Activated CD4-positive, alpha-beta T cell treated with anti-CD3 and anti-CD28 coated beads, Interleukin-2, amount 10 ng/mL, durations not matched to agents 24 days and 14 days (primary cell): ENCODE measurements around the gene DGKG. TPM values are rescaled to one million over a fixed set of nuclear protein-coding genes. Genes with fewer than 3 reads are reported as not detected.

Experiments
- DNase-seq: peaks from one replicate; pipeline ENCODE4 v3.0.0; 2022
- H3K27ac Mint-ChIP-seq: one replicate; pipeline ENCODE4 v1.8.0; 2022; ENCODE audit warnings: mild to moderate bottlenecking, mixed read lengths
- H3K27me3 Mint-ChIP-seq: one replicate; pipeline ENCODE4 v1.8.0; 2022; ENCODE audit warnings: mixed read lengths
- H3K36me3 Mint-ChIP-seq: one replicate; pipeline ENCODE4 v1.8.0; 2022; ENCODE audit warnings: low read depth, mild to moderate bottlenecking, mixed read lengths
- H3K4me1 Mint-ChIP-seq: one replicate; pipeline ENCODE4 v1.8.0; 2021; ENCODE audit warnings: mixed read lengths
- H3K4me3 Mint-ChIP-seq: one replicate; pipeline ENCODE4 v1.8.0; 2022; ENCODE audit warnings: mild to moderate bottlenecking, moderate library complexity, mixed read lengths
- H3K9me3 Mint-ChIP-seq: one replicate; pipeline ENCODE4 v1.8.0; 2021; ENCODE audit warnings: mixed read lengths
- intact Hi-C: fragments of 100-400 bp; cut with micrococcal nuclease; formaldehyde crosslinking; loops from one replicate; pipeline ENCODE4 v1.15.1; 2023
- total RNA-seq: library from RNA; stranded (reverse); gene quantifications from 2 replicates; pipeline ENCODE4 v1.2.3, GENCODE V29; 2022

The DGKG gene
- total RNA-seq, 1 donor from 2014 or later, result 0.28 TPM

- Mint-ChIP-seq H3K36me3 (no peaks in the 10 kb centered on the region), H3K4me1 (peaks cover 6% of the 10 kb centered on the region), H3K4me3 (no peak overlapping the region), H3K27me3 (peaks cover 8% of the 10 kb centered on the region), H3K9me3 (peaks cover 15% of the 10 kb centered on the region), H3K27ac (no peak overlapping the region)
- DNase-seq, result no peak
- intact Hi-C loops, result no loop called here
These were observed 19.6 kb upstream of the DGKG start for GRCh38 chr3:186381424-186382216.

GRCh38 chr3:186380622-186381380 is 18.8 kb upstream of the DGKG start:
- Mint-ChIP-seq H3K9me3 (peaks cover 15% of the 10 kb centered on the region), H3K4me1 (peaks cover 6% of the 10 kb centered on the region), H3K36me3 (no peaks in the 10 kb centered on the region), H3K27me3 (peaks cover 13% of the 10 kb centered on the region), H3K27ac (peak overlapping the region; percentile 22), H3K4me3 (no peak overlapping the region)
- intact Hi-C loops, result no loop called here
- DNase-seq, result no peak

- Mint-ChIP-seq H3K9me3 (peaks cover 8% of the 10 kb centered on the region), H3K4me1 (peaks cover 3% of the 10 kb centered on the region), H3K27ac (no peak overlapping the region), H3K36me3 (no peaks in the 10 kb centered on the region), H3K4me3 (no peak overlapping the region), H3K27me3 (peaks cover 26% of the 10 kb centered on the region)
- no peak for DNase-seq
- intact Hi-C loops, result no loop called here
These were observed 13.4 kb upstream of the DGKG start for GRCh38 chr3:186375443-186375842.

- Mint-ChIP-seq H3K9me3 (peaks cover 8% of the 10 kb centered on the region), H3K4me1 (peaks cover 2% of the 10 kb centered on the region), H3K36me3 (no peaks in the 10 kb centered on the region), H3K4me3 (no peak overlapping the region), H3K27me3 (peaks cover 31% of the 10 kb centered on the region), H3K27ac (no peak overlapping the region)
- intact Hi-C loops, result no loop called here
- DNase-seq, result no peak
These were observed 12.3 kb upstream of the DGKG start for GRCh38 chr3:186374376-186374775.

- no peak overlapping the region for H3K27ac Mint-ChIP-seq
- no peaks in the 10 kb centered on the region for H3K4me1 Mint-ChIP-seq
- H3K4me3 Mint-ChIP-seq, result no peak overlapping the region
- H3K36me3 Mint-ChIP-seq, result no peaks in the 10 kb centered on the region
- intact Hi-C loops, result no loop called here
- peaks cover 25% of the 10 kb centered on the region for H3K27me3 Mint-ChIP-seq
- DNase-seq, result no peak
- no peaks in the 10 kb centered on the region for H3K9me3 Mint-ChIP-seq
These were observed 7.2 kb upstream of the DGKG start for GRCh38 chr3:186369217-186369616.

- Mint-ChIP-seq H3K27ac (no peak overlapping the region), H3K36me3 (no peaks in the 10 kb centered on the region), H3K4me3 (no peak overlapping the region), H3K27me3 (peaks cover 26% of the 10 kb centered on the region), H3K4me1 (no peaks in the 10 kb centered on the region), H3K9me3 (no peaks in the 10 kb centered on the region)
- DNase-seq, result no peak
- intact Hi-C loops, result no loop called here
These were observed 6.7 kb upstream of the DGKG start for GRCh38 chr3:186368717-186369116.

GRCh38 chr3:186368176-186368575 is 6.1 kb upstream of the DGKG start:
- Mint-ChIP-seq H3K4me1 (no peaks in the 10 kb centered on the region), H3K36me3 (no peaks in the 10 kb centered on the region), H3K4me3 (no peak overlapping the region), H3K27me3 (peaks cover 29% of the 10 kb centered on the region), H3K27ac (no peak overlapping the region), H3K9me3 (no peaks in the 10 kb centered on the region)
- DNase-seq, result no peak
- intact Hi-C loops, result no loop called here

GRCh38 chr3:186367631-186368030 is 5.6 kb upstream of the DGKG start:
- no peak for DNase-seq

GRCh38 chr3:186366206-186366605 is 4.2 kb upstream of the DGKG start:
- Mint-ChIP-seq H3K9me3 (no peaks in the 10 kb centered on the region), H3K27me3 (peaks cover 42% of the 10 kb centered on the region), H3K27ac (no peak overlapping the region), H3K36me3 (no peaks in the 10 kb centered on the region), H3K4me1 (peaks cover 3% of the 10 kb centered on the region), H3K4me3 (no peak overlapping the region)
- intact Hi-C loops, result no loop called here
- no peak for DNase-seq

More at GRCh38 chr3:186367631-186368030, 5.6 kb upstream of the DGKG start:
- no peaks in the 10 kb centered on the region for H3K36me3 Mint-ChIP-seq
- H3K4me1 Mint-ChIP-seq, result no peaks in the 10 kb centered on the region
- intact Hi-C loops, result no loop called here
- no peak overlapping the region for H3K27ac Mint-ChIP-seq
- no peaks in the 10 kb centered on the region for H3K9me3 Mint-ChIP-seq
- H3K27me3 Mint-ChIP-seq, result peaks cover 34% of the 10 kb centered on the region
- no peak overlapping the region for H3K4me3 Mint-ChIP-seq

- H3K9me3 Mint-ChIP-seq, result no peaks in the 10 kb centered on the region
- H3K4me1 Mint-ChIP-seq, result peaks cover 3% of the 10 kb centered on the region
- no peaks in the 10 kb centered on the region for H3K36me3 Mint-ChIP-seq
- DNase-seq, result no peak
- peaks cover 48% of the 10 kb centered on the region for H3K27me3 Mint-ChIP-seq
- intact Hi-C loops, result no loop called here
- no peak overlapping the region for H3K4me3 Mint-ChIP-seq
- H3K27ac Mint-ChIP-seq, result no peak overlapping the region
These were observed 3.4 kb upstream of the DGKG start for GRCh38 chr3:186365202-186365974.

- Mint-ChIP-seq H3K4me1 (peaks cover 3% of the 10 kb centered on the region), H3K4me3 (no peak overlapping the region), H3K27me3 (peaks cover 59% of the 10 kb centered on the region), H3K9me3 (no peaks in the 10 kb centered on the region), H3K36me3 (no peaks in the 10 kb centered on the region), H3K27ac (no peak overlapping the region)
- intact Hi-C loops, result loop anchor here (2.0 kb wide), 1 partner anchor 176 kb away; no protein-coding TSS in a partner anchor
- DNase-seq, result no peak
These were observed 954 bp upstream of the DGKG start for GRCh38 chr3:186362988-186363387.

- H3K27me3 Mint-ChIP-seq, result peaks cover 55% of the 10 kb centered on the region
- no peak overlapping the region for H3K27ac Mint-ChIP-seq
- H3K4me3 Mint-ChIP-seq, result peak overlapping the region; percentile 46
- H3K36me3 Mint-ChIP-seq, result no peaks in the 10 kb centered on the region
- DNase-seq, result no peak
- intact Hi-C loops, result loop anchor here (2.0 kb wide), 1 partner anchor 176 kb away; no protein-coding TSS in a partner anchor
- H3K4me1 Mint-ChIP-seq, result peaks cover 3% of the 10 kb centered on the region
- H3K9me3 Mint-ChIP-seq, result no peaks in the 10 kb centered on the region
These were observed 456 bp upstream of the DGKG start for GRCh38 chr3:186362537-186362842.

GRCh38 chr3:186361246-186361761 is 730 bp downstream of the DGKG start:
- DNase-seq, result no peak
- peak overlapping the region; percentile 14 for H3K4me3 Mint-ChIP-seq

GRCh38 chr3:186360779-186361178 is 1.3 kb downstream of the DGKG start:
- no peak overlapping the region for H3K27ac Mint-ChIP-seq
- H3K4me1 Mint-ChIP-seq, result peaks cover 3% of the 10 kb centered on the region
- intact Hi-C loops, result no loop called here
- H3K36me3 Mint-ChIP-seq, result no peaks in the 10 kb centered on the region
- H3K27me3 Mint-ChIP-seq, result peaks cover 58% of the 10 kb centered on the region
- no peaks in the 10 kb centered on the region for H3K9me3 Mint-ChIP-seq
- H3K4me3 Mint-ChIP-seq, result no peak overlapping the region
- no peak for DNase-seq

More at GRCh38 chr3:186361246-186361761, 730 bp downstream of the DGKG start:
- no peaks in the 10 kb centered on the region for H3K36me3 Mint-ChIP-seq
- no peaks in the 10 kb centered on the region for H3K9me3 Mint-ChIP-seq
- intact Hi-C loops, result no loop called here
- H3K4me1 Mint-ChIP-seq, result peaks cover 3% of the 10 kb centered on the region
- H3K27me3 Mint-ChIP-seq, result peaks cover 55% of the 10 kb centered on the region
- H3K27ac Mint-ChIP-seq, result no peak overlapping the region
